Duodenal mucosa (tissue), 2 donors: Measurements from ENCODE around the gene SIAE.
"Not testable (repeated sequence)": the region's sequence is repeated elsewhere in the genome, so short reads cannot be mapped to it uniquely, and the experiment has no call there.

Experiments
- H3K27ac ChIP-seq: one replicate; pipeline ENCODE4 v1.7.0; 2013; ENCODE audit warnings: low read depth, low read length
- H3K27me3 ChIP-seq, 2 donors: one replicate each; pipeline ENCODE4 v1.7.0; 2013; ENCODE audit warnings: low read length in 2 of 2, control low read depth in 1 of 2; ENCODE audit not compliant: insufficient read depth in 2 of 2, control insufficient read depth in 1 of 2
- H3K36me3 ChIP-seq, 2 donors: one replicate each; pipeline ENCODE4 v1.7.0; 2013; ENCODE audit warnings: low read length in 2 of 2, control low read depth in 1 of 2; ENCODE audit not compliant: insufficient read depth in 2 of 2, control insufficient read depth in 1 of 2
- H3K4me1 ChIP-seq, 2 donors: one replicate each; pipeline ENCODE4 v1.7.0; 2013; ENCODE audit warnings: low read length in 2 of 2, control low read depth in 1 of 2; ENCODE audit not compliant: insufficient read depth in 2 of 2, control insufficient read depth in 1 of 2
- H3K4me3 ChIP-seq, 2 donors: one replicate each; pipeline ENCODE4 v1.7.0; 2013; ENCODE audit warnings: low read length in 2 of 2, low read depth in 1 of 2
- H3K9ac ChIP-seq, 2 donors: one replicate each; pipeline ENCODE4 v1.7.0; 2013; ENCODE audit warnings: low read length in 2 of 2, low read depth in 1 of 2
- H3K9me3 ChIP-seq, 2 donors: one replicate each; pipeline ENCODE4 v1.7.0; 2013; ENCODE audit warnings: low read length in 2 of 2, control low read depth in 1 of 2; ENCODE audit not compliant: control insufficient read depth in 1 of 2

The SIAE gene

DNA sequence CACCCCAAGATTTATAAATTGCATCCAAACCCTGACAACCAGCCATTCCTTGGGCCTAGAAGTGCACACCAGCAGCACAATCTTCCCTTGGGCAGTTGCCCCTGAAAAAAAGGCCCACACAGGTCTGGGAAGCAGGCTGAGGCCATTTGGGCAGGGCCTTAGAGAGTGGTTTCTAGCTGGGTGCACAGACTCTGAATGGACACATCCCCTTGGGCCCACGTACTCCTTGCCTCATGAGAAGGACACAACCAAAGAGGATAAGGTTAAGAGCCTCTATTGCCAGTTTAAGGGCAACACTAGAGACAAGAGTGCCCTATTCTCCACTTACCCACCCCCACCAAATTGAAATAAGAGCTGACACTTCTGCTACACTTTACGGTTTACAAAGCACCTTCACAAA lies 63.2 kb downstream of the SIAE start:
- H3K36me3 ChIP-seq, result no peaks in the 10 kb centered on the region
- no peak overlapping the region for H3K9ac ChIP-seq
- H3K9me3 ChIP-seq, result no peaks in the 10 kb centered on the region
- H3K27me3 ChIP-seq, result peaks cover 0 to 9% of the 10 kb centered on the region in 2 donors
- no peak overlapping the region for H3K4me3 ChIP-seq
- no peak overlapping the region for H3K27ac ChIP-seq
- no peaks in the 10 kb centered on the region for H3K4me1 ChIP-seq

DNA sequence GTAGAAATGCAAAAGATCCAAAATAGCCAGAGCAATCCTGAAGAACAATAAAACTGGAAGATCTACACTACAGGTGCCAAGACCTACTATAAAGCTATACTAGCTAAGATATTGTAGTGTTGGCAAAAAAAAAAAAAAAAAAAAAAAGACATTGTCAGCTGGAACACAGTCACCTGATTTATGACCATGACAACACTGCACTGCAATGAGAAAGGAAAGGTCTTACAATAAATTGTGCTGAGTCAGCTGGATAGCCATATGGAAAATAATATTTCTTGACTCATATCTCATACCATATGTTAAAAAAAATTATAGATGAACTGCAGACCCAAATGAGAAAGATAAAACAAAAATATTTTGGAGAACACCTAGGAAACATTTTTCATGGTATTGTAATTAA lies 65.4 kb downstream of the SIAE start:
- Histone ChIP-seq H3K4me3 (no peak overlapping the region), H3K4me1 (no peaks in the 10 kb centered on the region), H3K27ac (no peak overlapping the region), H3K9me3 (no peaks in the 10 kb centered on the region), H3K36me3 (no peaks in the 10 kb centered on the region), H3K27me3 (peaks cover 0 to 1% of the 10 kb centered on the region in 2 donors), H3K9ac (no peak overlapping the region)

DNA sequence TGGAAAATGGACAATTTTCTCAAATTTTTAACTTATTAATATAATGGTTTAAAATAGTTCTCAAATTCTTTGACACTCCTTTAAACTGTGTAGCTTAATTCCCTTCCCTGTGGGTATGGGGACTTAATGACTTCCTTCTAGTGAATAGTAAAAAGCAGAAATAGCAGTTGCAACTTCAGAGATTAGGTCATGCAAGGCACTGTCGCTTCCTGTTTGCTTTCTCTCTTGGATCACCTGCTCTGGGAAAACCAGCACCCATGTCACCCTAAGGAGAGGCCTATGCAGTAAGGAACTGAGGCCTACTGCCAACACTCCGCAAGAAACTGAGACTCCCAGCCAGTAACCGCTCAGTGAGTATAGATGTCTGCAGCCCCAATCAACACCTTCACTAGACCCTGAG lies 67.8 kb downstream of the SIAE start:
- no peaks in the 10 kb centered on the region for H3K4me1 ChIP-seq
- H3K36me3 ChIP-seq, result no peaks in the 10 kb centered on the region
- no peaks in the 10 kb centered on the region for H3K27me3 ChIP-seq
- no peak overlapping the region for H3K27ac ChIP-seq
- H3K9ac ChIP-seq, result no peak overlapping the region
- no peaks in the 10 kb centered on the region for H3K9me3 ChIP-seq
- H3K4me3 ChIP-seq, result no peak overlapping the region

DNA sequence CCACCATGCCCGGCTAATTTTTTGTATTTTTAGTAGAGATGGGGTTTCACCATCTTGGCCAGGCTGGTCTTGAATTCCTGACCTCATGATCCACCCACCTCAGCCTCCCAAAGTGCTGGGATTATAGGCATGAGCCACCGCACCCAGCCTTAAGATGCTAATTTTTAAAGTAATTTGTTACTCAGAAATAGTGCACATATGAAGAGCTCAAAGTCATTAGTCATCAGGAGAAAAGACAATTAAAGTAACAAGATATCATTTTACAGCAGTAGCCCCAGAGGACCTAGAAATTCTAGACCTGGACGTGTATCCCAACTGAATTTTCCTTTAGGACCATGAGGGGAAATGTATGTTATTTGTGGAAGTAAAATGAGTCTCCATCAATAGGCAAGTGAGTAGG lies 70.8 kb downstream of the SIAE start:
- H3K4me3 ChIP-seq, H3K9ac ChIP-seq, H3K27ac ChIP-seq, H3K36me3 ChIP-seq, H3K9me3 ChIP-seq, H3K27me3 ChIP-seq, H3K4me1 ChIP-seq: not testable (repeated sequence)

DNA sequence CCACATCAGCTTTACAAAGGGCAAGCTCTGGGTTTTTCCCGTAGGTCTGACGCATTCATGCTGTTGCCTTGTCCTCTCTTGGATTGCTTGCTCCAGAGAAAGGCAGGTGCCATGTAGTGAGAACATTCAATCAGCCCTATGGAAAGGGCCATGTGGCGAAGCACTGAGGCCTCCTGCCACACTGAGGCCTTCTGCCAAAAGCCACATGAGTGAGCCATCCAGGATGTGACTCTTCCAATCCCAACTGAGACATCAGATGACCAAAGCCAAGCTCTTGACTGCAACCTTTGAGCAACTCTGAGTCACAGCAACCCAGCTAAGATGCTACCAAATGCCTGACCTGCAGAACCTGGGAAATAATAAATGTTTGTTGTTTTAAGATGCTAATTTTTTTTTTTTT lies 71.3 kb downstream of the SIAE start:
- Histone ChIP-seq H3K27ac (no peak overlapping the region), H3K4me1 (no peaks in the 10 kb centered on the region), H3K36me3 (no peaks in the 10 kb centered on the region), H3K9me3 (no peaks in the 10 kb centered on the region), H3K27me3 (peaks cover 0 to 5% of the 10 kb centered on the region in 2 donors), H3K4me3 (no peak overlapping the region), H3K9ac (no peak overlapping the region)

DNA sequence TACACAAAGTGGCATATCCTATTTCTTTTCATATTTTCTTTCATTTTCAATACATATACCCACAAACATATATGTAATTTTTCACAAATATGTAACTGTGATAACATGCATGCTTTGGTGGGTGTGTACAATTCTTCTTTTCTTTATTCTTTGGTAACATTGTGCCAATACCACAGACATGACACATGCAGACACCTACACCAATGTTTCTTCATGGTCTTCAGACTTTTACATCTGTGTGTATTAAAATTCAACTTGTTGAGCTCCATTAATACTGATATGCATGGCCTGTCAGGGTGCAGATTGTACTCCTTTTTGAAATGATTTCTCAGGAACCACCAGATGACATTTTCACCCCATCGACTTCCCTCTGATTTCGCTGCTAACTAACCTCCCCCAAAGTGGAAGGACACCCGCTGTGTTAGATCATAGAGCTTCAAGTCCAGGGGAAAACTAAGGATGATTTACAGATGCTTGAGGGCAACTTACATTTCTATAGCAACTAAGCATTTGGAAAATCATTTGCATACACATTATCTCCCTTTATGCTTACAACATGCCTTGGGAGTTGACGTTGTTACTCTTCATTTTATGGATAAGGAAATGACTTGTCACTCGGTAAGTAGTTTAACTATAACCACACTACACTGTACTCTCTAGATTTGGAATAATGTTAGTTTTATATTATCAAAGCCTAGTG lies 72.8 kb downstream of the SIAE start:
- no peaks in the 10 kb centered on the region for H3K36me3 ChIP-seq
- no peak overlapping the region for H3K27ac ChIP-seq
- peaks cover 0 to 5% of the 10 kb centered on the region in 2 donors for H3K27me3 ChIP-seq
- no peaks in the 10 kb centered on the region for H3K4me1 ChIP-seq
- no peaks in the 10 kb centered on the region for H3K9me3 ChIP-seq
- no peak overlapping the region for H3K4me3 ChIP-seq
- no peak overlapping the region for H3K9ac ChIP-seq

DNA sequence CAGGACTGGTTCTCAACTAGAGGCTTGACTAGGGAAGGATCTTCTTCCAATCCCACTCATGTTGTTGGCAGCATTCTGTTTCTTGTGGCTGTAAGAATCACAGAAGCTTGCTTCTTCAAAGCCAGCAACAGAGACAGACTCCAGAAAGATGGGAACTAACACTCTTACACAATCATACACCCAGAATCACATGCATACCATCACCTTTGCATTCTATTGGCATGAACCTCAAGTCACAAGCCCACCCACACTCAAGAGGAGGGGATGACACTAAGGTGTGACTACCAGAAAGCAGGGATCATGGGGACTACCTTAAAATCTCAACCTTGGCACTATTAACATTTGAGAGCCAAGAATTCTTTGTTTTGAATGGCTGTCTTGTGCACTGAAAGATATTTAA lies 75.9 kb downstream of the SIAE start:
- Histone ChIP-seq H3K9ac (no peak overlapping the region), H3K27ac (no peak overlapping the region), H3K4me3 (no peak overlapping the region), H3K27me3 (peaks cover 2 to 5% of the 10 kb centered on the region in 2 donors), H3K36me3 (no peaks in the 10 kb centered on the region), H3K9me3 (no peaks in the 10 kb centered on the region), H3K4me1 (no peaks in the 10 kb centered on the region)

DNA sequence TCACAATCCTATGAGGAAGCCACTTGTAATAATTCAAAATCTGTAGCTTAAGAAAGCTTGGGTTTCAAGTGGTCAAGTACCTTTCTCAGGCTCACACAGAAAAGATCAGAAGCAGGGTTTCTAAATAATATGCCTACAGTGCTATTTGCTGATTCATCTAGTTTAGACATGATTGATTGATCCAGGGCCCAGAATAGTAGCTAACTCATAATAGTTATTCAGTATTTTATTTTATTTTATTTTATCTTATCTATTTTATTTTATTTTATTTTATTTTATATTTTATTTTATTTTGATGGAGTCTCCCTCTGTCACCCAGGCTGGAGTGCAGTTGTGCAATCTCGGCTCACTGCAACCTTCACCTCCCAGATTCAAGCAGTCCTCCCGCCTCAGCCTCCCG lies 78.2 kb downstream of the SIAE start:
- Histone ChIP-seq H3K9me3 (no peaks in the 10 kb centered on the region), H3K27ac (no peak overlapping the region), H3K4me1 (no peaks in the 10 kb centered on the region)

DNA sequence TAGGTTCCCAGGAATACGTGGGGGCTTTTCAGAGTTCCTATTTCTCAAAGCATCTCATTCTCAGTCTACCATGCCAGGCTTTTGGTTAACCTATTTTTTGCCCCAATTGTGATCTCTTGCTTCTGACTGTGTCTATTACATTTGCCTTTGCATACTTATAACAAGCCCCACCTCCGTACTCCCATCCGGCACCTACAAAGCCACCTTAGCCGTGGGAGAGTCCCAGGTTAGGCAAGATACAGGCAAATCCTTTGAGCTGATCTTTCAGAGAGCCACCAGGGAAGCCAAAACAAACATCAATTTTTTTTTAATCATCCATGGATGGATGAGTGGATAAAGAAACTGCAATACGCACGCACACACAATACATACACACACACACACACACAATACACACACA lies 80.9 kb downstream of the SIAE start:
- H3K27ac ChIP-seq, result no peak overlapping the region
- no peaks in the 10 kb centered on the region for H3K9me3 ChIP-seq
- H3K4me3 ChIP-seq, result no peak overlapping the region
- H3K9ac ChIP-seq, result no peak overlapping the region
- H3K27me3 ChIP-seq, result peaks cover 3% of the 10 kb centered on the region in 2 donors
- no peaks in the 10 kb centered on the region for H3K36me3 ChIP-seq
- H3K4me1 ChIP-seq, result no peaks in the 10 kb centered on the region

More for the DNA sequence above, 78.2 kb downstream of the SIAE start:
- Histone ChIP-seq H3K27me3 (peaks cover 3 to 5% of the 10 kb centered on the region in 2 donors), H3K9ac (no peak overlapping the region), H3K36me3 (no peaks in the 10 kb centered on the region), H3K4me3 (no peak overlapping the region)

DNA sequence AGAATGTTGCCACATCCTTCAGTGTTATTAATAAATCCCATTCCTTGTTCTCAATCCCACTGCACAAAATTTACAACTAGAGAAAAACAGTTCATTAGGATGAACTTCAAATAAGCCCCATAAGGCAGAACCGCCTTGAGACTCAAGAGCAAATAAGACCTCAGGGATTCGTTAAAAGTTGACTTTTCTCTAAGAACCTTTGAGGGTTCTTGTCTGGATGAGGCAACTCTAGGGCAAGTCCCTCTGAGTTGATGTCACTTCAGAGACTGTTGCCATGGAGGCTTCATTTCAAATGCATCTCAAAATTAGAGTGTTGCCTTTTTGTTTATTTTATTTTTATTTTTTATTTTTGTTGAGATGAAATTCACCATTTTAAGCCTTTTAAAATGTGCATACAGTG lies 82.1 kb downstream of the SIAE start:
- H3K27me3 ChIP-seq, result peaks cover 0 to 3% of the 10 kb centered on the region in 2 donors
- no peaks in the 10 kb centered on the region for H3K9me3 ChIP-seq
- no peaks in the 10 kb centered on the region for H3K36me3 ChIP-seq
- H3K27ac ChIP-seq, result no peak overlapping the region
- no peak overlapping the region for H3K9ac ChIP-seq
- no peaks in the 10 kb centered on the region for H3K4me1 ChIP-seq
- H3K4me3 ChIP-seq, result no peak overlapping the region
